CD14-positive monocyte (primary cell): Measurements from ENCODE around the gene BICD1. TPM values are rescaled to one million over a fixed set of nuclear protein-coding genes. Genes with fewer than 3 reads are reported as not detected.

ENCODE experiments used
- DNase-seq, 3 donors: peaks; one replicate each; pipeline ENCODE4 v3.0.0-alpha.2; 2011 to 2022
- H2AFZ ChIP-seq: 2 replicates; pipeline ENCODE4 v1.6.0; 2012; ENCODE audit warnings: mild to moderate bottlenecking, low read depth, low read length, inconsistent platforms; ENCODE audit not compliant: insufficient read depth, poor library complexity, severe bottlenecking
- H3K27ac ChIP-seq, 2 donors: 1 replicate in 1 of 2; 2 replicates in 1 of 2; pipeline ENCODE4 v1.5.1; 2012 to 2013; ENCODE audit warnings: low read length in 2 of 2, control low read depth in 1 of 2, inconsistent platforms in 1 of 2, low read depth in 1 of 2, mild to moderate bottlenecking in 1 of 2
- H3K27me3 ChIP-seq, 2 donors: one replicate each; pipeline versions ENCODE4 v1.6.0 to v1.6.1; 2011 to 2013; ENCODE audit warnings: low read length in 2 of 2; ENCODE audit not compliant: control insufficient read depth in 2 of 2, insufficient read depth in 2 of 2
- H3K36me3 ChIP-seq, 2 donors: replicated peaks in 1 of 2; 1 replicate in 1 of 2; 2 replicates in 1 of 2; pipeline versions ENCODE4 v1.5.1 to v1.6.1; 2012 to 2013; ENCODE audit warnings: low read length in 2 of 2, control low read depth in 1 of 2, inconsistent platforms in 1 of 2, mild to moderate bottlenecking in 1 of 2; ENCODE audit not compliant: insufficient read depth in 2 of 2, control insufficient read depth in 1 of 2
- H3K4me1 ChIP-seq, 2 donors: 1 replicate in 1 of 2; 2 replicates in 1 of 2; pipeline versions ENCODE4 v1.5.1 to v1.6.1; 2012 to 2013; ENCODE audit warnings: low read length in 2 of 2, control low read depth in 1 of 2, inconsistent platforms in 1 of 2, mild to moderate bottlenecking in 1 of 2, moderate library complexity in 1 of 2; ENCODE audit not compliant: insufficient read depth in 2 of 2, control insufficient read depth in 1 of 2
- H3K4me2 ChIP-seq: replicated peaks from 2 replicates; pipeline ENCODE3; 2012; ENCODE audit warnings: low read length, moderate library complexity, mild to moderate bottlenecking; ENCODE audit not compliant: poor library complexity, severe bottlenecking; ENCODE audit errors: extremely low read depth
- H3K4me3 ChIP-seq, 3 experiments: fragments of 200-600 bp in 1 of 3; sonication (generic) in 1 of 3; replicated peaks in 1 of 3; 1 replicate in 2 of 3; 2 replicates in 1 of 3; pipeline ENCODE4 v1.5.1; 2011 to 2013; ENCODE audit warnings: low read length in 3 of 3, mild to moderate bottlenecking in 3 of 3, control low read depth in 2 of 3, low read depth in 2 of 3, inconsistent platforms in 1 of 3, moderate library complexity in 1 of 3
- H3K79me2 ChIP-seq: 2 replicates; pipeline ENCODE4 v1.6.0; 2012; ENCODE audit warnings: mild to moderate bottlenecking, control low read depth, inconsistent platforms, low read length, moderate library complexity; ENCODE audit not compliant: insufficient read depth
- H3K9ac ChIP-seq: 2 replicates; pipeline ENCODE4 v1.6.0; 2017; ENCODE audit warnings: low read length, mild to moderate bottlenecking; ENCODE audit not compliant: insufficient read depth, poor library complexity, severe bottlenecking
- H3K9me3 ChIP-seq, 2 donors: replicated peaks in 1 of 2; 1 replicate in 1 of 2; 2 replicates in 1 of 2; pipeline versions ENCODE4 v1.5.1 to v1.6.1; 2012 to 2013; ENCODE audit warnings: low read length in 2 of 2, control low read depth in 1 of 2; ENCODE audit not compliant: control insufficient read depth in 1 of 2, insufficient read depth in 1 of 2
- H4K20me1 ChIP-seq: 2 replicates; pipeline ENCODE4 v1.6.0; 2012; ENCODE audit warnings: mild to moderate bottlenecking, low read length, control low read depth, moderate library complexity; ENCODE audit not compliant: insufficient read depth
- H3K27ac Mint-ChIP-seq, 7 donors: one replicate each; pipeline ENCODE4 v1.8.0; 2020; ENCODE audit warnings: mild to moderate bottlenecking in 7 of 7, mixed read lengths in 7 of 7, moderate library complexity in 6 of 7, inconsistent platforms in 2 of 7
- H3K27me3 Mint-ChIP-seq, 3 donors: one replicate each; pipeline ENCODE4 v1.8.0; 2021 to 2022; ENCODE audit warnings: low read depth in 3 of 3, mild to moderate bottlenecking in 3 of 3, mixed read lengths in 3 of 3, moderate library complexity in 3 of 3, inconsistent platforms in 1 of 3
- H3K36me3 Mint-ChIP-seq, 2 donors: one replicate each; pipeline ENCODE4 v1.8.0; 2020; ENCODE audit warnings: mixed read lengths in 2 of 2, inconsistent platforms in 1 of 2, mild to moderate bottlenecking in 1 of 2
- H3K4me1 Mint-ChIP-seq: one replicate; pipeline ENCODE4 v1.8.0; 2020; ENCODE audit warnings: mild to moderate bottlenecking, mixed read lengths
- H3K4me3 Mint-ChIP-seq, 2 donors: one replicate each; pipeline ENCODE4 v1.8.0; 2020; ENCODE audit warnings: mild to moderate bottlenecking in 2 of 2, mixed read lengths in 2 of 2, moderate library complexity in 1 of 2
- H3K9me3 Mint-ChIP-seq, 7 donors: one replicate each; pipeline ENCODE4 v1.8.0; 2020 to 2022; ENCODE audit warnings: mixed read lengths in 7 of 7, mild to moderate bottlenecking in 6 of 7, moderate library complexity in 6 of 7, inconsistent platforms in 2 of 7
- CTCF ChIP-seq: fragments of 200-600 bp; IDR thresholded peaks from one replicate; pipeline ENCODE4 v1.8.0; 2022; ENCODE audit warnings: antibody characterized with exemption, mild to moderate bottlenecking
- WGBS: methylation state at CpG from one replicate; pipeline ENCODE4 v1.1.5; 2013; ENCODE audit warnings: missing lambda C conversion rate; ENCODE audit not compliant: insufficient coverage; 5-methylcytosine and 5-hydroxymethylcytosine counted together
- intact Hi-C, 2 donors: fragments of 100-400 bp; cut with micrococcal nuclease; formaldehyde crosslinking; loops; one replicate each; pipeline versions ENCODE4 v1.15.0 to v1.15.1; 2023
- polyA plus RNA-seq, 3 donors: library from polyadenylated mRNA; depleted of rRNA in 1 of 3; unstranded in 2 of 3; stranded (reverse) in 1 of 3; fragments of 300-500 nt in 2 of 3; fragments of >200 nt in 1 of 3; fragmentation: Illumina TruSeq in 2 of 3; gene quantifications; 1 replicate in 2 of 3; 2 replicates in 1 of 3; pipeline ENCODE4 v1.2.3, GENCODE V29; 2012 to 2021

The BICD1 gene
- polyA plus RNA-seq, 3 donors: 0.55 to 2.1 (median 1.6) TPM

GRCh38 chr12:32303174-32303549 is 196.5 kb downstream of the BICD1 start:
- intact Hi-C loops: loop anchor here in 1 of 2 donors (10.0 kb wide), 1 partner anchor 238 kb away; no protein-coding TSS in a partner anchor
- H3K27me3 ChIP-seq: no peaks in the 10 kb centered on the region
- no peak for DNase-seq
- H3K27ac ChIP-seq: no peak overlapping the region
- no peak overlapping the region for H3K4me3 ChIP-seq
- H3K9ac ChIP-seq: no peak overlapping the region
- no peaks in the 10 kb centered on the region for H3K4me1 ChIP-seq
- H3K27me3 Mint-ChIP-seq: peaks cover 0 to 3% (median 0%) of the 10 kb centered on the region in 3 donors
- no peak overlapping the region for H3K4me2 ChIP-seq
- H3K4me1 Mint-ChIP-seq: peaks cover 5% of the 10 kb centered on the region
- no peaks in the 10 kb centered on the region for H3K9me3 ChIP-seq
- H3K27ac Mint-ChIP-seq: no peak overlapping the region
- no peaks in the 10 kb centered on the region for H3K79me2 ChIP-seq
- H3K36me3 ChIP-seq: no peaks in the 10 kb centered on the region
- peaks cover 0 to 5% of the 10 kb centered on the region in 2 donors for H3K36me3 Mint-ChIP-seq
- no peak overlapping the region for H2AFZ ChIP-seq
- H4K20me1 ChIP-seq: no peaks in the 10 kb centered on the region
- WGBS: 100% methylated on average over 1 of the region's 5 CpGs
- no peaks in the 10 kb centered on the region for H3K9me3 Mint-ChIP-seq
- no peak overlapping the region for H3K4me3 Mint-ChIP-seq
- no peak for TF ChIP-seq CTCF

GRCh38 chr12:32305163-32305562 is 198.5 kb downstream of the BICD1 start:
- Histone ChIP-seq H3K9ac (no peak overlapping the region), H3K27me3 (no peaks in the 10 kb centered on the region), H4K20me1 (no peaks in the 10 kb centered on the region), H3K9me3 (no peaks in the 10 kb centered on the region), H3K27ac (no peak overlapping the region), H2AFZ (no peak overlapping the region), H3K36me3 (no peaks in the 10 kb centered on the region), H3K4me1 (no peaks in the 10 kb centered on the region), H3K79me2 (no peaks in the 10 kb centered on the region), H3K4me2 (no peak overlapping the region), H3K4me3 (no peak overlapping the region)
- H3K27ac Mint-ChIP-seq: no peak overlapping the region
- TF ChIP-seq CTCF: peak; percentile 67
- peaks cover 0 to 3% (median 0%) of the 10 kb centered on the region in 3 donors for H3K27me3 Mint-ChIP-seq
- intact Hi-C loops: loop anchor here in 1 of 2 donors (5.0 to 10.0 kb wide), 2 partner anchors 240 to 653 kb away; no protein-coding TSS in a partner anchor
- peaks cover 0 to 5% of the 10 kb centered on the region in 2 donors for H3K36me3 Mint-ChIP-seq
- H3K9me3 Mint-ChIP-seq: no peaks in the 10 kb centered on the region
- DNase-seq: peak; percentile 15 to 23 (median 18)
- H3K4me3 Mint-ChIP-seq: no peak overlapping the region
- H3K4me1 Mint-ChIP-seq: no peaks in the 10 kb centered on the region
- no CpG with 5 or more reads among the region's 1 CpG for WGBS
